GM21515 (cell line): ENCODE measurements around the gene CHAT.
"Not testable (repeated sequence)": the region's sequence is repeated elsewhere in the genome, so short reads cannot be mapped to it uniquely, and the experiment has no call there.

Experiments used
- ATAC-seq: cut with Tn5 transposase; IDR thresholded peaks from one replicate; pipeline ENCODE4 v1.9.1; 2021; ENCODE audit not compliant: unreplicated experiment

Gene CHAT

DNA sequence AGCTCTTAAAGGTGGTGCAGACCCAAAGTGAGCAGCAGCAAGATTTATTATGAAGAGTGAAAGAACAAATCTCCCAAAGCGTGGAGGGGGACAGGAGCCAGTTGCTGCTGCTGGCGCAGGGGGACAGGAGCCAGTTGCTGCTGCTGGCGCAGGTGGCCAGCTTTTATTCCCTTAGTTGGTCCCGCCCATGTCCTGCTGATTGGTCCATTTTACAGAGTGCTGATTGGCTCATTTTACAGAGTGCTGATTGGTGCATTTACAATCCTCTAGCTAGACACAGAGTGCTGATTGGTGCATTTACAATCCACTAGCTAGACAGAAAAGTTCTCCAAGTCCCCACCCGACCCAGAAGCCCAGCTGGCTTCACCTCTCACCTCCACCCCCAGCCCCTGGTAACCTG is 68.6 kb downstream of the CHAT start:
- ATAC-seq: not testable (repeated sequence)

DNA sequence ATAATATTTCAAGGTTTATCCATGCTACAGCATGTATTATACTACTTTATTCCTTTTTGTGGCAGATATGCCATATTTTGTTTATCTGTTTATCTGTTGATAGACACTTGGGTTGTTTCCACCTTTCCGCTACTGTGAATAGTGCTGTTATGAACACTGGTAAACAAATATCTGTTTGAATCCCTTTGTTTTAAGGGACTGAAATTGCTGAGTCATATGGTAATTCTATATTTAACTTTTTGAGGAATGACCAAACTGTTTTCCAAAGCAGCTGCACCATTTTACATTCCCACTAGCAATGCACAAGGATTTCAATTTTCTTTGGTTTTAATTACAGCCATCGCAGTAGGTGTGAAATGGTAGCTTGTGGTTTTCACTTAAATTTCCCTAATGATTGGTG is 69.0 kb downstream of the CHAT start:
- no peak for ATAC-seq

DNA sequence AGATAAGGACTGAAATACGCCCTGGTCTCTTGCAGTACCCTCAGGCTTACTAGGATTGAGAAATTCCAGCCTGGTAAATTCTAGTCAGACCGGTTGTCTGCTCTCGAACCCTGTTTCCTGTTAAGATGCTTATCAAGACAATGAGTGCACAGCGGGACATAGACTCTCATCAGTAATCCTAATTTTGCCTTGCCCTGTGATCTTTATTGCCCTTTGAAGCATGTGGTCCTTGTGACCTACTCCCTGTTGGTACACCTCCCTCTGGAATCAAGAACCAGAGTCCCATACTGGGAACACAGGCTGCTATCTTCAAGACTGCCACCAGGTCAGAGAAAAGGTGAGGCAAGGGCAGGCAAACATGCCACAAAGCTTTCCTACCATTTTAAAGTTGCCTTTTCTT is 72.8 kb downstream of the CHAT start:
- no peak for ATAC-seq

DNA sequence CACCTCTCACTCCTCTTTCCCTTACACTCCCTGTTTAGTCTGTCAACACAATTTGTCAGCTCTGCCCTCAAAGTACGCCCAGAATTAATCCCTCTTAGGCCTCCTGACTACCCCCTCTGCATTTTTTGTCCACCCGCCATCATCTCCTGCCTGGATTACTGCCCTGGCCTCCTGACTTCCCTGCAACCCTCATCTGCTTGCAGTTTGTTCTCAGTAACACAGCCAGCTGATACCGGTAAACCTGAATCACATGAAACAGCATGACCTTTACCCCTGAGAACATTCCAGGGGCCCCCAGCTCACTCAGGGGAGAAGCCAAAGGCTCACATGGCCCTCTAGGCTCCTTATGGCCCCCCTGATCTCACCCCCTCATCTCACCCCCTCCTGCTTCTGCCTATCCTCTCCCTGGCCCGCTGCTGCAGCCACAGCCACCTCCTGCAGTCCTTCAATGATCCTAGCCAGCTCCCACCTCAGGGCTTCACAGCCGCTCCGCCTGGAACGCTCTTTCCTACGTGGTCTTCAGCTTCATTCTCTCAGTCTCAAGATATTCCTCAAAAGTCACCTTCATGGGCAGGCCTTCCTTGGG is 74.5 kb downstream of the CHAT start:
- ATAC-seq: no peak

DNA sequence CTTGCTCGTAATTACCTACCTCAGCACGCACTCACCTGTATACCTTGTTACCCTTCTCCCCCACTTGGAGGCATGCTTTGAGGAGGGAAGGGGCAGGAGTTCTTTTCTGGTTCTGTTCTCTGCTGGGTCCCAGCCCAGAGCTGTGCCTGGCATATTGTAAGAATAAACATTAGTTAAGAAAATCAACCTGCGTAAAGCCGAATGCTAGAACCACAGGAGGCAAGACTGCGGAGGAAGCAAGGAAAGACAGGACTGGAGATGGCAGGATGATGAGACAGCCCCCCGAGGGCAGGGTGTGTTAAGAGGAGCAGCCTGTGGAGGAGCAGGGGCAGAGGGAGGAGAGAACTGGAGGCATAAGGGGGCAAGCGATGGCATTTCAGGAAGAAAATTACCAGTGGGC is 75.1 kb downstream of the CHAT start:
- ATAC-seq: no peak

DNA sequence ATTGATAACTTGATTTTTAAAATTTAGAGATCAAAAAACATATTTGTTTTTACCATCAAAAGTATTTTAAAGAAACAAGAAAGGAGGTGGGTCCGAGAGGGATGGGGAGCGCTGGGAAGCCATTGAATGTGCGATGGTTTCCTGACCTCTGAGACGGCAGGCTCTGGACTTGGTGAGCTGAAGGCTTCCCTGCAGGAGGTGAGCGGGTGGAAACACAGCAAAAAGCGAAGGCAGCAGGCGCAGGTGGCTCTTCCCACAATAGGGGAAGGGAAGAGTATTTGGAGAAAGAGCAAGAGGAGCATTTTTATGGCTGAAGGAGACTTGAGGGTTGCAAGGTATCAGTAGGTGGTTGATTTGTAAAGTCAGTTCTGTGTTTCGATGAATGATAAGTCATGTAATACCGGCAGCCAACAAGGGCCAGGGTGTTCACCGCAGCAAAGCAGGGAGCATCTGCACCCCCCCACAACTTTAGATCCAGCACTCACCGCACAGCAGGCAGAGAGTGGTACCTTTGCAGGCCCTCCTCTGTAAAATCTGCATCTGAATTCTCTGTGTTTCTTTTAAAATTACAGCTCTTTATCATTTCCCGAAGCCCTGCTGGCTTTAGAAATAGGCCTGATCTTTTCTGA is 76.2 kb downstream of the CHAT start:
- ATAC-seq: no peak

DNA sequence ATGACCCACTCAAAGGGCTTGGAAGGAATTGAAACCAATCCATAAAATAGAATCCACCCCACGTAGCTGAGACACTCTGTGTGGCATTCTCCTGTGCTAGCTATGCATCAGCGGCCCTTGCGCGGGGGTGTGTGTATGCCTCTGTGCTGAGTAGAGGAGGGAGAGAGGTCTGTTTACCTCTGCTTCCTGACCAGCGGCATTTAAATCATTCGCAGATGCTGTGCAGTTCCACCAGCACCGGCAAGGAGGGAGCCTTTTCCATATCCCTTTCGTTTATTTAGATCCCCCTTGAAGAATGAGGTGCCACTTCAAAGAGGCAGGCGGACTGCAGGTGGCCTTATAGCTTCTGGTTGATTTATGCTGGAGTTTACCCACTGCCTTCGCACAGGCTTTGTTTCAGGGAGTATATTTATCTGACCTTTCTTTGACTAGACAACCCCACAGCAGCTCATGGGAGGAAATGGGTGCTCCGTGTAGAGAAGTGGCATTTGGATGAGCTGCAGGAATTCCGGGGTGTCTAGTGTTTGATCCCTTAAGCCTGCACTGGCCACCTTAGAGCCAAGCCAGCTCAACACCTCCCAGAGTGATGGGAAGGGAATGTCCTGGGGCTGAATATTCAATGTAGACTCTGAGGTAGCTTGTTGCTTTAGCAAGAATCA is 77.0 kb downstream of the CHAT start:
- ATAC-seq: no peak

DNA sequence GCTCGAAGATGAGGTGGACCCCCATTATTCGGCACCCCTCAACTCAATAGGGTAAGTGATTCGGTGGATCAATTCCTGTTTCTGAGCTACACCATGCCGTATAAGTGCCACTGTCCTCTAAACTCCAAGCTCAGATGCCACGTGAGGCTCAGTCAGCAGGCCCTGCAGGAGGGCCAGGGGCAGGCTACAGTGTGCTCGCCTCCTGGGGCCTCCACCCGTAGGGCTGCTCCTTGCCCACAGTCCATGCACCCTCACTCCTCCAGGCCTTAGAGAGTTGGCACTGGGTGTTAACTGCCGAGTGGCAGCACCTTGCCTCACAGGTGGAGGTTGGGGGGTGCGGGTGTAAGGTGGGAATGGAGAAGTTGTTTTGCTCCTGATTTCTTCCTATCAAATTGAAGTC is 77.8 kb downstream of the CHAT start:
- no peak for ATAC-seq

DNA sequence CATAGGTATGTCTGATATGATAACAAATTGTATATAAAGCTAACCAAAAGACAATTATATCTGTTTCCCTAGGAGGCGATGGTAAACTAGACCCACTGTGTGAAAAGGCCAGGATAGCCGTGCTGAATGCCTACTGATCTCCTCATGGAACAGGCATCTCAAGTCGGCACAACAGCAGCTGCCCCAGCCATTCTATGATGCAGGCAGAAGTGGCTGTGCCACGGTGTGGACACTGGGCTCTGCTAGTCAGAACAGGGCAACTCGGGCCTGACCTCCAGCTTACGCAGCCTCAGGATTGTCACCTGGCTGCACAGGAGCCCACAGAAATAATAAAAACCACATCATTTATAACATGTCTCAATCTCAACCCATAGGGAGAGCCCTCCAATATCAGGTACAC is 80.6 kb downstream of the CHAT start:
- ATAC-seq: no peak

DNA sequence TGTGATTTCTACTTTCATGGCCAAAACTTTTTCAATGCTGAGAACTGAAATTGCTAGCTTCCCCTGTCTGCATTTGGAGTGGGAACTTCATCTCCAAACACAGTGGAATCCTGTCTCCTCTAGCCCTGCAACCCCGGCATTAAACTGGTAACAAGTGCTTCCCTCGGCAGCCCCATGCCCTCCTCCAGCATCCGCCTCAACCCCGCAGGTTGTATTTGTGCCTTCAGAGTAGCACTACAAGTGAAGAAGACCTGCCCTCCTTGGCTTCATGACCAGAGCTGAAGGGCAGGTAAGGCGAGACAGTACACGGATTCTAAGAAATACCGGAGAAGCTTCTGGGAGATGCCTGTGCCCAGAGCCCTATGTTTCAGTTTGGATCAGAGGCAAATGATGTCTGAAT is 82.5 kb downstream of the CHAT start:
- no peak for ATAC-seq

DNA sequence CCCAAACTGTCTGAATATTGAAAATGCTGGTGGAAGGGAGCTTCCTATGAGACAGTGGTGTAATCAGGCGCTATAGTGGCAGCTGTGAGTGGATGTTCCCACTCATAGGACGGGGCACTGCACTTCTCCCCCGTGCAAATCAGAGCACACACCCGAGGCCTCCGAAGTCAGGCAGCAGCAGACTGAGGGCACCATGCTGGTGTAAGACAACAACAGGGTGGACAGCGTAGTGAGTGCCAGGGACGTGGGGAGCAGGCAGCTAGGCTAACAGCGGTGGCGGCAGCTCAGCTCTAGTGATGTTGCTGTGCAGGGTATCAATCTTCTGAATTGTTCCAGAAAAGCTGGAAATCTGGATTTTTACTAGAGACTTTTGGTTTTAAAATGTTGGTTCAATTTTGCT is 84.8 kb downstream of the CHAT start:
- ATAC-seq: no peak

DNA sequence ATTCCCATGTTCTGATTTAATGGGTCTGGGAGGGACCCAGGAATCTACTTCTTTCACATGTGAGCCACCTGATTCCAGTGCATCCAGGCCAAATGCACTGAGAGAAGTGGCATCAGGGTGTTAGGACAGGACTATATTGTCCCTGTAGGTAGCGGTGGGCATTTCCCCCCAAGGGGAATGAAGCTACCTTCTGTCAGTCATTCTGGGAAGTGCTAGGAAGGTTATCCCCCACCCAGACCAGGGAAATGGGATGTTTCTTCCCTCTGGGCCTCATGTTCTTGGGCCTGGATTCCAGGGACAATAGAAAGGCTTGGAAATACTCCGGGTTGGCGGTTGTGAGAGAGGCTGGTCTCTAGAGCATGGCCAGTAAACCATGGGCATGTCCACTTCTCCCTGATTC is 86.4 kb downstream of the CHAT start:
- no peak for ATAC-seq

DNA sequence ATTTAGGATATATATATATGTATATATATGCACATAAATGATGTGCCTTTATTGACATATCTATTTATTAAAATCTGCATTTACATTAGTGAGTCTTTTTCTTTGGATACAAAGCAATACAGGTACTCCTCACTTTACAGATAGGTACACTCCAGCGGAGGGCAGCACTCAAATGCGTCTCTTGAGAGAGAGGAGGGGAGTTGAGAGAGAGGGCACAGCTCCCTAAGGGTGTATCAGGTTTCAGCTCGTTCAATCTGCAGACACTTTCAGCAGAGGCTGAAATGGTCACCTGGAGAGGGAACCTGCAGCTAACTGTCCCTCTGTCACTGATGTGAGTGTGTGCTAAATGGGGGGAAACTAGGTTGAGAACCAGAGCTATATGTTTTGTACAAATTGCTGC is 87.2 kb downstream of the CHAT start:
- no peak for ATAC-seq

DNA sequence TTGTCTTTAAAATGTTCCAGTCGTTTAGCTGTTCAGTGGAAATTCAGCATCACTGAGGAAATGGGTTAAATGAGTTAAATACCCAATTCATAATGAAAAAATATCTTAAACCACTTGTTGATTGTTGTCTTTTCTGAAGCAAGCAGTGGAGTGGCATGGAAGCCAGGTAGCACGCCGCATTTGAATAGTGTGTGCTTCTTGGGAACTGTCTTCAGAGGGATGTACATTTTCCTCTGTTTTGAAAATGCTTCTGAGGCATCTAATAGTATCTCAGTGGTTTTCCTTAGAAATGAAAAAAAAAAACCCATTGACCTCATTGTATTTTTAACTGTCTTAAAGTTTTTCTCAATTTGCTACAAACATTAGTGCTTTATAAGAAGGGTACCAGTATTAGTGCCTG is 93.7 kb downstream of the CHAT start:
- ATAC-seq: no peak

DNA sequence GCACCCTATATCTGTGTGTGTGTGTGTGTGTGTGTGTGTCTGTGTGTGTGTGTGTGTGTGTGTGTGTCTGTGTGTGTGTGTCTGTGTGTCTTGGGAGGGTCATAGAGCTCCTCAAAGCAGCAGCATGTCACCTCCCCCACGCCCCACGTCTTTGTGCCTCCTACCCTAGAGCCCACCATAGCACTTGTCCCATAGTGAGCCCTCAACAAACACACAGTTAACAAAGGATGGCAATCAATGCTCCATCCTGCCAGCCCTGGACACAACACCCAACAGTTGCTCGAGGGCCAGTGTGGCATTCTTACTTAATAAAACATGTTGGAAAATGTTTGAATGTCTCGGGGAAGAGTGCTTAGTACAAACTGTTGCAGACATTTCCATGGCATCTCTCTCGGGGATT is 96.1 kb downstream of the CHAT start:
- no peak for ATAC-seq

DNA sequence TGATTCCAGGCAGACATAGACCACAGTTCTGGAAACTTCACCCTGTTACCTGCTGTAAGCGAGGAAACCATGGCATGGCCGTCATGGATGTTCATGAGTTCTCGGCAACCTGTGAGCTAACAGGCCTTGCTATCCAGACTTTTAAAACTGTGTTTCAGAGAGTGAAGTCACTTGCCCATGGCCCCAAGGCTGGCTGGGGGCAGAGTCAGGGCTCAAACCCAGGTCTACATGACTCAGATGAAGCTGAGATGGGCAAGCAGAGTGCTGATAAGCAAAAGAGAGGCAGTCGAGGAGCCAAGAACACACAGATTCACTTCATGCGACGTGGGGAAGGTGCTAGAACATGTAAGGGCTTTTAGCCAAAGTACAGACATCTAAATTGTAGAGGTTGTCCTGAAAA is 97.1 kb downstream of the CHAT start:
- ATAC-seq: no peak

DNA sequence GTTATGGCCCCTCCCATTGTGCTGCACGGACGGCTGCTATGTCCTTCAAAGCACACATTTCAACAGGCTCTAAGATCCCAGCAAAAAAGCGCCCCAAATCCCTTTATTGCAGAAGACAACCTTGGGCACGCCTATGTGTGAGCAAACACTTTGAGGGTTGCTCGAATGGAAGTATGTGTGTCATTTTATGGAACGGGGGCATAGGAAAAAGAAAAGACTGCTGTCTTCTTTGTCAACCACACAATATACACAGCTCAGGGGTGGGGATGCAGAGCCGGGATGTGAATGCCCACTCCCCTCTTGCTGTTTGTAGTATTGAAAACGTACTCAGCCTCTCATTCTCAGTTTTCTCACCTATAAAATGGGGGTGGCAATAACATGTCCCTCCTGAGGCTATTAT is 97.6 kb downstream of the CHAT start:
- no peak for ATAC-seq

DNA sequence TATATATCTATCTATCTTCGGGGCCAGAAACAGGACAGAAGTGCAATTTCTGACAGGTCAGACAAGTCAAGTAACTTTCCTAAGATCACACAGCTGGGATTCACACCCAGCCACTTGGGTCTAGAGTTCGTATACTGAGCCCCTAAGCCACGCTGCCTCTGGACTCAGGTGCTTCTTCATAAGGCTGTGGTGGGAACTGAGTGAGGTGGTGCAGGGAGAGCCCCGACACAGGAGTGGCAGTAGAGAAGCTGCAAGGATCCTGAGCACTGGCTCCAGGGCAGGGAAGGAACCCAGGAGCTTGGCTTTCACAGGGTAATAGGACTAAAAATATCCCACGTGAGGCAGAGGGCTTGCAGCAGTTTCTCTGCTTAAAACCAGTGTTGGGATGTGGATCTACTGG is 99.4 kb downstream of the CHAT start:
- ATAC-seq: no peak
